GM12891 (cell line): ENCODE data around the gene LCN6.

Experiments
- PAX5 ChIP-seq: IDR thresholded peaks from 2 replicates; pipeline ENCODE4 v1.6.1; 2011; ENCODE audit warnings: low read length, moderate library complexity, mild to moderate bottlenecking; ENCODE audit not compliant: insufficient read depth, severe bottlenecking
- POLR2A ChIP-seq: IDR thresholded peaks from 2 replicates; pipeline ENCODE4 v1.6.1; 2011; ENCODE audit warnings: low read depth, low read length, control low read depth
- POLR2AphosphoS5 ChIP-seq: IDR thresholded peaks from 2 replicates; pipeline ENCODE4 v1.6.1; 2011; ENCODE audit warnings: low read depth, low read length, control low read depth
- POU2F2 ChIP-seq: IDR thresholded peaks from 2 replicates; pipeline ENCODE4 v1.6.1; 2011; ENCODE audit warnings: low read depth, mild to moderate bottlenecking, control low read depth, low read length, moderate library complexity
- SPI1 ChIP-seq: IDR thresholded peaks from 2 replicates; pipeline ENCODE4 v1.6.1; 2011; ENCODE audit warnings: low read depth, low read length, control low read depth
- TAF1 ChIP-seq: IDR thresholded peaks from 2 replicates; pipeline ENCODE4 v1.6.1; 2011; ENCODE audit warnings: low read depth, low read length, control low read depth

- TF ChIP-seq SPI1: no peak
- no peak for TF ChIP-seq POLR2A
- TF ChIP-seq POLR2AphosphoS5: no peak
- no peak for TF ChIP-seq TAF1
- TF ChIP-seq POU2F2: no peak
- TF ChIP-seq PAX5: no peak
Measured at GRCh38 chr9:136762221-136762691, 13.9 kb upstream of the LCN6 start.
